IMR-90 (cell line): Measurements from ENCODE around the gene MPV17L. TPM values are rescaled to one million over a fixed set of nuclear protein-coding genes. Genes with fewer than 3 reads are reported as not detected.

Experiments used
- ATAC-seq: fragments of 200-7000 bp; cut with Tn5 transposase; 2 replicates; pipeline ENCODE4 v1.9.1; 2020; ENCODE audit warnings: low read depth, mild to moderate bottlenecking, moderate library complexity
- BruUV-seq: library from RNA; stranded (reverse); fragments of 400-500 nt; replicated peaks from 2 replicates; lab custom pipeline; 2021; lab: Mats Ljungman, UMichigan
- CTCF ChIA-PET: fragments of 300-600 bp; formaldehyde crosslinking; extraction: SDS; loops from one replicate; lab custom pipeline; 2021; ENCODE audit warnings: antibody characterized with exemption; lab: Yijun Ruan, JAX
- POLR2A ChIA-PET: fragments of 300-600 bp; sonication (Branson Sonifier 250); formaldehyde crosslinking; loops from one replicate; lab custom pipeline; 2022; ENCODE audit warnings: antibody characterized with exemption; ENCODE audit not compliant: unreplicated experiment; lab: Charles Lee
- DNase-seq: peaks from one replicate; pipeline ENCODE4 v3.0.0; 2013
- H2AFZ ChIP-seq: replicated peaks from 2 replicates; pipeline ENCODE3; 2013; ENCODE audit warnings: low read length, mild to moderate bottlenecking; ENCODE audit not compliant: poor library complexity
- H2AK5ac ChIP-seq: 2 replicates; pipeline ENCODE4 v1.6.1; 2013; ENCODE audit warnings: low read depth, low read length, inconsistent platforms
- H2AK9ac ChIP-seq: replicated peaks from 2 replicates; pipeline ENCODE3; 2013; ENCODE audit warnings: mild to moderate bottlenecking, low read depth, low read length, moderate library complexity; ENCODE audit not compliant: poor library complexity
- H2BK120ac ChIP-seq: 2 replicates; pipeline ENCODE4 v1.6.1; 2013; ENCODE audit warnings: low read depth, low read length, inconsistent platforms
- H2BK15ac ChIP-seq: 3 replicates; pipeline ENCODE4 v1.6.1; 2013; ENCODE audit warnings: low read depth, low read length, inconsistent platforms
- H2BK20ac ChIP-seq: 2 replicates; pipeline ENCODE4 v1.6.1; 2013; ENCODE audit warnings: low read depth, mild to moderate bottlenecking, inconsistent platforms, low read length, moderate library complexity
- H2BK5ac ChIP-seq: 2 replicates; pipeline ENCODE4 v1.6.1; 2013; ENCODE audit warnings: mild to moderate bottlenecking, low read depth, low read length, inconsistent platforms; ENCODE audit not compliant: poor library complexity, severe bottlenecking
- H3K14ac ChIP-seq: replicated peaks from 2 replicates; pipeline ENCODE4 v1.6.1; 2013; ENCODE audit warnings: low read depth, low read length, inconsistent platforms
- H3K18ac ChIP-seq: 2 replicates; pipeline ENCODE4 v1.6.1; 2013; ENCODE audit warnings: low read depth, low read length, control low read depth
- H3K23ac ChIP-seq: 2 replicates; pipeline ENCODE4 v1.6.1; 2013; ENCODE audit warnings: low read depth, low read length, inconsistent platforms
- H3K27ac ChIP-seq: 2 replicates; pipeline ENCODE4 v1.5.1; 2013; ENCODE audit warnings: mild to moderate bottlenecking, control low read depth, low read length; ENCODE audit not compliant: insufficient read depth
- H3K27me3 ChIP-seq: 2 replicates; pipeline ENCODE4 v1.6.1; 2013; ENCODE audit warnings: low read length; ENCODE audit not compliant: control insufficient read depth, insufficient read depth
- H3K36me3 ChIP-seq: 2 replicates; pipeline ENCODE4 v1.6.1; 2013; ENCODE audit warnings: low read length, mixed read lengths; ENCODE audit not compliant: control insufficient read depth, insufficient read depth
- H3K4ac ChIP-seq: 2 replicates; pipeline ENCODE4 v1.6.1; 2013; ENCODE audit warnings: low read depth, low read length, inconsistent platforms
- H3K4me1 ChIP-seq: 2 replicates; pipeline ENCODE4 v1.6.1; 2013; ENCODE audit warnings: low read length, mixed read lengths; ENCODE audit not compliant: control insufficient read depth, insufficient read depth
- H3K4me2 ChIP-seq: 2 replicates; pipeline ENCODE4 v1.6.1; 2013; ENCODE audit warnings: low read depth, mild to moderate bottlenecking, control low read depth, low read length, moderate library complexity
- H3K4me3 ChIP-seq: 2 replicates; pipeline ENCODE4 v1.5.1; 2013; ENCODE audit warnings: low read depth, mild to moderate bottlenecking, control low read depth, low read length, moderate library complexity; ENCODE audit not compliant: insufficient read depth
- H3K56ac ChIP-seq: 2 replicates; pipeline ENCODE4 v1.6.1; 2013; ENCODE audit warnings: low read length, inconsistent platforms; ENCODE audit not compliant: insufficient read depth; ENCODE audit errors: extremely low read depth
- H3K79me1 ChIP-seq, 2 experiments: 2 replicates each; pipeline ENCODE4 v1.6.1; 2013; ENCODE audit warnings: low read length in 2 of 2, inconsistent platforms in 1 of 2, low read depth in 1 of 2
- H3K9ac ChIP-seq: 2 replicates; pipeline ENCODE4 v1.6.1; 2013; ENCODE audit warnings: low read depth, low read length, control low read depth
- H3K9me1 ChIP-seq: 2 replicates; pipeline ENCODE4 v1.6.1; 2013; ENCODE audit warnings: low read length, inconsistent platforms; ENCODE audit not compliant: insufficient read depth
- H3K9me3 ChIP-seq: 2 replicates; pipeline ENCODE4 v1.6.1; 2013; ENCODE audit warnings: low read length; ENCODE audit not compliant: control insufficient read depth, insufficient read depth
- H4K20me1 ChIP-seq: 2 replicates; pipeline ENCODE4 v1.6.1; 2013; ENCODE audit warnings: low read length, inconsistent platforms; ENCODE audit not compliant: insufficient read depth
- H4K5ac ChIP-seq: 2 replicates; pipeline ENCODE4 v1.6.1; 2013; ENCODE audit warnings: mild to moderate bottlenecking, low read depth, low read length, control low read depth
- H4K8ac ChIP-seq, 2 experiments: 2 replicates each; pipeline ENCODE4 v1.6.1; 2013; ENCODE audit warnings: low read depth in 2 of 2, low read length in 2 of 2, control low read depth in 1 of 2, inconsistent platforms in 1 of 2
- H4K91ac ChIP-seq: 2 replicates; pipeline ENCODE4 v1.6.1; 2013; ENCODE audit warnings: low read depth, low read length, inconsistent platforms; ENCODE audit not compliant: insufficient read depth
- BHLHE40 ChIP-seq: fragments of 150-350 bp; IDR thresholded peaks from 2 replicates; pipeline ENCODE4 v1.6.1; 2016; ENCODE audit warnings: mild to moderate bottlenecking, low read depth, low read length
- CHD1 ChIP-seq: IDR thresholded peaks from 2 replicates; pipeline ENCODE4 v1.6.1; 2012; ENCODE audit warnings: low read depth, low read length, improper control_type of control experiment
- CTCF ChIP-seq: conservative IDR thresholded peaks from 2 replicates; pipeline ENCODE4 v1.5.1; 2012; ENCODE audit warnings: mild to moderate bottlenecking, low read depth, low read length, improper control_type of control experiment
- MAZ ChIP-seq: IDR thresholded peaks from 2 replicates; pipeline ENCODE4 v1.6.1; 2012; ENCODE audit warnings: low read depth, mild to moderate bottlenecking, low read length, improper control_type of control experiment, moderate library complexity, borderline replicate concordance
- MXI1 ChIP-seq: IDR thresholded peaks from 2 replicates; pipeline ENCODE4 v1.6.1; 2012; ENCODE audit warnings: low read depth, mild to moderate bottlenecking, low read length, moderate library complexity, borderline replicate concordance
- RAD21 ChIP-seq: IDR thresholded peaks from 2 replicates; pipeline ENCODE4 v1.6.1; 2012; ENCODE audit warnings: low read length, improper control_type of control experiment
- RCOR1 ChIP-seq: IDR thresholded peaks from 2 replicates; pipeline ENCODE4 v1.6.1; 2012; ENCODE audit warnings: mild to moderate bottlenecking, low read length, improper control_type of control experiment; ENCODE audit not compliant: insufficient replicate concordance
- RFX5 ChIP-seq: IDR thresholded peaks from 2 replicates; pipeline ENCODE4 v1.8.0; 2012; ENCODE audit warnings: low read depth, mild to moderate bottlenecking, low read length, moderate library complexity
- WGBS, 2 experiments: methylation state at CpG; one replicate each; pipeline versions ENCODE4 v1.1.5 to v1.1.7; 2013; ENCODE audit warnings: missing lambda C conversion rate in 2 of 2; ENCODE audit not compliant: insufficient read length in 1 of 2; ENCODE audit errors: extremely low coverage in 2 of 2; 5-methylcytosine and 5-hydroxymethylcytosine counted together
- dilution Hi-C: fragments of 300-500 bp; cut with HindIII; formaldehyde crosslinking; loops from one replicate; pipeline ENCODE4 v1.14.3; 2018; ENCODE audit warnings: low sequenced_read_pairs; ENCODE audit not compliant: unreplicated experiment
- in situ Hi-C: fragments of 300-500 bp; cut with MboI; formaldehyde crosslinking; loops from 3 replicates; pipeline ENCODE4 v1.14.3; 2019; ENCODE audit warnings: low sequenced_read_pairs, inconsistent platforms, mixed read lengths
- intact Hi-C: fragments of 100-400 bp; cut with micrococcal nuclease; formaldehyde crosslinking; loops from 2 replicates; pipeline ENCODE4 v1.10.0; 2022
- polyA plus RNA-seq, 3 experiments: library from polyadenylated mRNA; depleted of rRNA; stranded (reverse); fragments of >200 nt; gene quantifications; 2 replicates each; pipeline ENCODE4 v1.2.3, GENCODE V29; 2012; ENCODE audit warnings: low replicate concordance in 1 of 3
- total RNA-seq: library from RNA; depleted of rRNA; stranded (reverse); fragments of >200 nt; gene quantifications from 2 replicates; pipeline ENCODE4 v1.2.3, GENCODE V29; 2012

Gene MPV17L
- total and polyA plus RNA-seq, 2 of the 4 experiments (the other 2 are of a cell fraction): 0.03 TPM; not detected in 1

- H3K36me3 ChIP-seq: no peaks in the 10 kb centered on the region
- H2AK9ac ChIP-seq: no peak overlapping the region
- no peak overlapping the region for H2AFZ ChIP-seq
- intact Hi-C loops: no loop called here
- no peaks in the 10 kb centered on the region for H3K4me1 ChIP-seq
- H4K91ac ChIP-seq: no peak overlapping the region
- no peak overlapping the region for H3K4me2 ChIP-seq
- H2BK15ac ChIP-seq: no peak overlapping the region
- peaks cover 12% of the 10 kb centered on the region for H3K27me3 ChIP-seq
- no peak overlapping the region for H2BK20ac ChIP-seq
- no CpG with 5 or more reads among the region's 14 CpGs for WGBS, 2 experiments
- H3K14ac ChIP-seq: no peak overlapping the region
- BruUV-seq: no TSS peak
- no peak overlapping the region for H3K9ac ChIP-seq
- H3K56ac ChIP-seq: no peak overlapping the region
- no peak overlapping the region for H2BK120ac ChIP-seq
- H3K18ac ChIP-seq: no peak overlapping the region
- H3K4me3 ChIP-seq: no peak overlapping the region
- ATAC-seq: no peak
- H2AK5ac ChIP-seq: no peak overlapping the region
- no peak overlapping the region for H3K27ac ChIP-seq
- ChIA-PET POLR2A (no interaction called here), CTCF (no interaction called here)
- H4K5ac ChIP-seq: no peak overlapping the region
- H3K23ac ChIP-seq: no peak overlapping the region
- in situ Hi-C loops: no loop called here
- H4K20me1 ChIP-seq: no peaks in the 10 kb centered on the region
- H3K9me3 ChIP-seq: no peaks in the 10 kb centered on the region
- no peak for TF ChIP-seq CTCF
- no peak for TF ChIP-seq BHLHE40
- no peak for TF ChIP-seq MXI1
- no peak for TF ChIP-seq RCOR1
- TF ChIP-seq MAZ: no peak
- TF ChIP-seq RAD21: no peak
- TF ChIP-seq RFX5: no peak
- no peak for TF ChIP-seq CHD1
- no peaks in the 10 kb centered on the region for H3K9me1 ChIP-seq
- no peak overlapping the region for H2BK5ac ChIP-seq
- H4K8ac ChIP-seq: no peak overlapping the region
- H3K79me1 ChIP-seq: no peaks in the 10 kb centered on the region
- dilution Hi-C loops: no loop called here
- H3K4ac ChIP-seq: no peak overlapping the region
- no peak for DNase-seq
Observed at GRCh38 chr16:15398618-15399316, 3.2 kb downstream of the MPV17L start.
